ENCODE data around the gene HTR2B. TPM values are rescaled to one million over a fixed set of nuclear protein-coding genes. Genes with fewer than 3 reads are reported as not detected.

HTR2B gene
- total RNA-seq, 3 donors from 2014 or later = 0.17 to 4.1 (median 0.22) TPM

DNA sequence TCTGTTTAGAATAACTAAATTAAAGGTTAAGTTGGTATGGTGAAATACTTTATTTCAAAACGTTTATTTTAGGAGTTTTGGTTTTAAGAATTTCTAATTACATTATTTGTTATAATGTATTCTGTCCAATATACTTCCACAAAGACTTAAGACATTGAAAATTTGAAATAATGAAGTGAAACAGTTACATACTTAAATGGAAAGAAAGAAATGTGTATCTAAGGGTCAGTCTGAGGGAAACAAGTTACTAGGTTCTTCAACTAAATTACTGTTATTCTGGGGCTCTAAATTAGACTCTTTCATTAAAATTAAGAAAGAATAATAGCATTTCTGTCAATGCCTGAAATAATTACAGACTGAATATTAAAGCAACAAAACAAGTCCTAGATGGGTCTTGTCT lies 7.7 kb downstream of the HTR2B start:
- H3K9me3 ChIP-seq = no peaks in the 10 kb centered on the region
- no peak for DNase-seq
- TF ChIP-seq CTCF (IDR thresholded peaks at IDR 0.05) = no peak

DNA sequence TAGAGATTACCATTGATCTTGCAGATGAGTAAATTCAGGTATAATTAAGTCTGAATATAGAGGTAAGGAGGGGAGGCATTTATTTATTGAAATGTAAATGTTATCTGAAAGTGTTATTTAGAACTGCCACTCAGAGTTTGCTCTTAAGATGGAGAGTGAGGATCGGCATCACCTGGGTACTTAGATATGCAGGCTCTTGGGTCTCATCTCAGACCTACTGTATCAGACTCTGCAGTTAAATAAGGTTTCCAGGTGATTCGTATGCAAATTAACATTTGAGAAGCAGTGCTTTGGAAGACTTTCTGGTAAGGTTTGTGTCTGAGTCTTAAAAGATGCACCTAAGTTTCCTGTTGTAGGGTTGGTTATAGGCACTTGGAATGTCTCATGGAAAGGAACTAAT lies 9.2 kb downstream of the HTR2B start:
- no peak for TF ChIP-seq CTCF (IDR thresholded peaks at IDR 0.05)
- intact Hi-C loops (cut with DNase I, micrococcal nuclease) = no loop called here

More for the DNA sequence above, 7.7 kb downstream of the HTR2B start:
- Histone ChIP-seq H3K4me1 (ENCODE audit: low read depth) (no peaks in the 10 kb centered on the region), H3K36me3 (ENCODE audit: low read depth) (no peaks in the 10 kb centered on the region), H3K4me3 (no peak overlapping the region)
- intact Hi-C loops (cut with DNase I, micrococcal nuclease) = no loop called here
- no peak for ATAC-seq

DNA sequence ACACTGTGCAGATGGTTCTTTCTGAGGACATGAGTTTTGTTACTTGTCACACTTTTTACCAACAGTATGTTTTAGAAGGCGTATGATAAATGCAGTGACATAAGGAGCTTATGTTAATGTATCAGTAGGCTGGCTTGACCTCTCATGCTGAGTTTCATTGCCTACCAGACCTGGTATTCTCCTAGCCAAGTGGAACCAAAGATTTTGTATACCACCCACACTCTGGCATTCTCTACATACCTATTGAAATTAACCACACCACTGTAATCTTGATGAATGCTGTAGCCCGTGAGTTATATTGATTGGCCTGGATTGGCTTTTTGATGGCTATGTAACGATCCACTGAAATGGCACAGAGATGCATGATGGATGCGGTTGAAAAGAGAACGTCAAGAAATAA lies 11.4 kb downstream of the HTR2B start:
- intact Hi-C loops (cut with DNase I, micrococcal nuclease) = no loop called here
- TF ChIP-seq CTCF (IDR thresholded peaks at IDR 0.05) = no peak
- Histone ChIP-seq H3K4me1 (ENCODE audit: low read depth) (no peaks in the 10 kb centered on the region), H3K4me3 (no peak overlapping the region), H3K9me3 (no peaks in the 10 kb centered on the region), H3K36me3 (ENCODE audit: low read depth) (no peaks in the 10 kb centered on the region)
- ATAC-seq = no peak
- DNase-seq = no peak

More for the DNA sequence above, 9.2 kb downstream of the HTR2B start:
- Histone ChIP-seq H3K36me3 (ENCODE audit: low read depth) (no peaks in the 10 kb centered on the region), H3K4me3 (no peak overlapping the region), H3K4me1 (ENCODE audit: low read depth) (no peaks in the 10 kb centered on the region), H3K9me3 (no peaks in the 10 kb centered on the region)
- DNase-seq (no peak), ATAC-seq (no peak)

DNA sequence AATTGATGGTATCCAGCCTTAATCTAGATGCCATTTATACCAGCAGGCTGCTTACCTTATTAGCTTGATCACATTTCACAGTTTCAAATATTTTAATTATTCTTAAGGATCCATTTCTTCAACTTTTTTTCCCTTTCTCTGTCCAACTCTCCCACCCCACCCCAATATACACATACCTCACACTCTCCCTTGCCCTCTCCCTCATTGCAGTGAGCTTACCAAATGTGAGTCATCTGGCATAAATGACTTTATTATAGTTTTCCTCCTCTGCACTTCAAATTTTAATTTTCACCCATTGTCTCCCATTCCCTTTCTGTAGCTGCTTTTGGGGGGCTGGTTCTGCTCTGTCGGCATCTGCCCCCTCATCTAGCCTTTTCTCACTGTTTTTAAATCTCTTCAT lies 12.9 kb downstream of the HTR2B start:
- ATAC-seq = peak; percentile 44
- Histone ChIP-seq H3K9me3 (no peaks in the 10 kb centered on the region), H3K36me3 (ENCODE audit: low read depth) (no peaks in the 10 kb centered on the region), H3K4me3 (no peak overlapping the region), H3K4me1 (ENCODE audit: low read depth) (no peaks in the 10 kb centered on the region)
- intact Hi-C loops (cut with DNase I, micrococcal nuclease) = no loop called here
- no peak for TF ChIP-seq CTCF (IDR thresholded peaks at IDR 0.05)
- no peak for DNase-seq

- H3K36me3 ChIP-seq (ENCODE audit: low read depth) = no peaks in the 10 kb centered on the region
- no peaks in the 10 kb centered on the region for H3K9me3 ChIP-seq
- no peak for TF ChIP-seq CTCF (IDR thresholded peaks at IDR 0.05)
- DNase-seq = no peak
- no peak overlapping the region for H3K4me3 ChIP-seq
- peak; percentile 64 for ATAC-seq
- H3K4me1 ChIP-seq (ENCODE audit: low read depth) = no peaks in the 10 kb centered on the region
- intact Hi-C loops (cut with DNase I, micrococcal nuclease) = no loop called here
Observed at GRCh38 chr2:231110551-231110950, 14.3 kb downstream of the HTR2B start.

GRCh38 chr2:231104115-231104713 lies 20.6 kb downstream of the HTR2B start:
- peak; percentile 74 for ATAC-seq
- H3K9me3 ChIP-seq = peaks cover 15% of the 10 kb centered on the region
- H3K4me3 ChIP-seq = no peak overlapping the region
- TF ChIP-seq CTCF (IDR thresholded peaks at IDR 0.05) = peak; percentile 78
- no peaks in the 10 kb centered on the region for H3K36me3 ChIP-seq (ENCODE audit: low read depth)
- peak in 1 of 3 donors; percentile 90 for DNase-seq
- intact Hi-C loops (cut with DNase I, micrococcal nuclease) = loop anchor here in 1 of 2 donors (10.0 kb wide), 1 partner anchor 311 kb away; no protein-coding TSS in a partner anchor
- peaks cover 6% of the 10 kb centered on the region for H3K4me1 ChIP-seq (ENCODE audit: low read depth)
